ENCODE data around the gene C11orf58.

DNA sequence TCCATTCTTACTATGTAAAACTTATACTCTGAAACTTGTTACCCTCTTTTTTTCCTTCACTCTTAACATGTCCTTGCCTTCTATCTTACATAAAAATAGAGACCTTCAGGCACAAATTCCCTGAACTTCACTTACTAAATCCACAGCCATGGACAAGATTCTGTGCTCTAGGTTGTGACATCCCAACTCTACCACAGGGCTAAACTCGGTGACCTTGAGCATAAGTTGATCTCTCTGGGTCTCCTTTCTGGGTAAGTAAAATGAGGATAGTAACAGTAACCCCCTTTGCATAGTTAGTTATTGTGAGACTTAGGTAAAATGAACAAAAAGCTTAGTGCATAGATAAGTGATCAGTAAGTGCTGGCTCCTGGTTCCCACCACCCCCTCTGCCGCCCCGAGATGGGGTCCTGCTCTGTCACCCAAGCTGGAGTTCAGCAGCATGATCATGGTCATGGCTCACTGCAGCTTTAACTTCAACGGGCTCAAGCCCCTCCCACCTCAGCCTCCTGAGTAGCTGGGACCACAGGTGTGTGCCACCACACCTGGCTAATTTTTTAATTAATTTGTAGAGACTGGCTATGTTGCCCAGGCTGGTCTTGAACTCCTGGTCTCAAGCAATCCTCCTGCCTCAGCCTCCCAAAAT lies 20.1 kb downstream of the C11orf58 start:
- TF ChIP-seq, protein P1, sequence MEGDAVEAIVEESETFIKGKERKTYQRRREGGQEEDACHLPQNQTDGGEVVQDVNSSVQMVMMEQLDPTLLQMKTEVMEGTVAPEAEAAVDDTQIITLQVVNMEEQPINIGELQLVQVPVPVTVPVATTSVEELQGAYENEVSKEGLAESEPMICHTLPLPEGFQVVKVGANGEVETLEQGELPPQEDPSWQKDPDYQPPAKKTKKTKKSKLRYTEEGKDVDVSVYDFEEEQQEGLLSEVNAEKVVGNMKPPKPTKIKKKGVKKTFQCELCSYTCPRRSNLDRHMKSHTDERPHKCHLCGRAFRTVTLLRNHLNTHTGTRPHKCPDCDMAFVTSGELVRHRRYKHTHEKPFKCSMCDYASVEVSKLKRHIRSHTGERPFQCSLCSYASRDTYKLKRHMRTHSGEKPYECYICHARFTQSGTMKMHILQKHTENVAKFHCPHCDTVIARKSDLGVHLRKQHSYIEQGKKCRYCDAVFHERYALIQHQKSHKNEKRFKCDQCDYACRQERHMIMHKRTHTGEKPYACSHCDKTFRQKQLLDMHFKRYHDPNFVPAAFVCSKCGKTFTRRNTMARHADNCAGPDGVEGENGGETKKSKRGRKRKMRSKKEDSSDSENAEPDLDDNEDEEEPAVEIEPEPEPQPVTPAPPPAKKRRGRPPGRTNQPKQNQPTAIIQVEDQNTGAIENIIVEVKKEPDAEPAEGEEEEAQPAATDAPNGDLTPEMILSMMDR (IDR thresholded peaks at IDR 0.05): no peak
- TF ChIP-seq EZH2 (IDR thresholded peaks at IDR 0.05; ENCODE audit: borderline replicate concordance, insufficient read depth, low read depth, low read length, poor library complexity, severe bottlenecking): no peak
